Measurements from ENCODE around the gene FLOT1. TPM values are rescaled to one million over a fixed set of nuclear protein-coding genes. Genes with fewer than 3 reads are reported as not detected.

FLOT1 gene
- total and polyA plus RNA-seq, 3 donors from 2014 or later: 84.1 to 169 (median 88.1) TPM

- intact Hi-C loops (cut with DNase I; ENCODE audit: low total_unique reads): no loop called here
- no peak for DNase-seq
- peaks cover 29% of the 10 kb centered on the region for H3K4me1 ChIP-seq
Observed at GRCh38 chr6:30681766-30682142, 60.7 kb downstream of the FLOT1 start.

GRCh38 chr6:30679765-30680535 lies 62.5 kb downstream of the FLOT1 start:
- Histone ChIP-seq H3K36me3 (ENCODE audit: low read depth, missing control alignments) (no peaks in the 10 kb centered on the region), H3K4me1 (peaks cover 21% of the 10 kb centered on the region)
- intact Hi-C loops (cut with DNase I; ENCODE audit: low total_unique reads): loop anchor here (2.0 kb wide), 1 partner anchor 43 kb away; no protein-coding TSS in a partner anchor

More at GRCh38 chr6:30681766-30682142, 60.7 kb downstream of the FLOT1 start:
- H3K27ac ChIP-seq: peak overlapping the region; percentile 89 to 94
- no peaks in the 10 kb centered on the region for H3K36me3 ChIP-seq (ENCODE audit: low read depth, missing control alignments)
- no peaks in the 10 kb centered on the region for H3K27me3 ChIP-seq
- H3K9me3 ChIP-seq: no peaks in the 10 kb centered on the region
- TF ChIP-seq CTCF (IDR thresholded peaks at IDR 0.05) (no peak), POLR2A (IDR thresholded peaks at IDR 0.05) (no peak)
- H3K4me3 ChIP-seq: no peak overlapping the region
- WGBS, 2 donors: 61 to 76% methylated on average over 4 of the region's 4 CpGs

GRCh38 chr6:30678964-30679726 lies 63.3 kb downstream of the FLOT1 start:
- H3K9me3 ChIP-seq: no peaks in the 10 kb centered on the region
- intact Hi-C loops (cut with DNase I; ENCODE audit: low total_unique reads): loop anchor here (2.0 kb wide), 1 partner anchor 44 kb away; no protein-coding TSS in a partner anchor
- peaks cover 13% of the 10 kb centered on the region for H3K4me1 ChIP-seq
- H3K27me3 ChIP-seq: no peaks in the 10 kb centered on the region
- no peak overlapping the region for H3K27ac ChIP-seq
- no peaks in the 10 kb centered on the region for H3K36me3 ChIP-seq (ENCODE audit: low read depth, missing control alignments)
- TF ChIP-seq POLR2A (IDR thresholded peaks at IDR 0.05) (no peak), CTCF (IDR thresholded peaks at IDR 0.05) (peak; percentile 91 to 95 (median 94))
- 5 to 10% methylated on average over 13 to 30 of the region's 31 CpGs for WGBS, 2 donors
- DNase-seq: peak; percentile 90
- peak overlapping the region in 1 of 2 donors; percentile 29 for H3K4me3 ChIP-seq

More at GRCh38 chr6:30679765-30680535, 62.5 kb downstream of the FLOT1 start:
- Histone ChIP-seq H3K27me3 (no peaks in the 10 kb centered on the region), H3K4me3 (no peak overlapping the region), H3K27ac (no peak overlapping the region), H3K9me3 (no peaks in the 10 kb centered on the region)
- WGBS, 2 donors: 54 to 61% methylated on average over 7 of the region's 7 CpGs
- TF ChIP-seq CTCF (IDR thresholded peaks at IDR 0.05) (no peak), POLR2A (IDR thresholded peaks at IDR 0.05) (no peak)
- DNase-seq: no peak

Small RNA genes within 50 kb of the gene (small RNA-seq; reads per million reads assigned to genes)
- gene RF00019: 0 reads per million in 2 donors
- 0 reads per million in 2 donors for gene RN7SL353P

Other genes with a start within 250 kb of the FLOT1 start
- gene GNL1, start 186.2 kb downstream of the FLOT1 start, total RNA-seq: 10 to 100 TPM; 68.7 to 72.8 TPM
- gene GNL1, start 186.2 kb downstream of the FLOT1 start, polyA plus RNA-seq (ENCODE audit: insufficient read depth, low read depth, low replicate concordance): 205 TPM
- gene PRR3, start 185.4 kb downstream of the FLOT1 start, total RNA-seq: 10 to 100 TPM; 11.2 to 22.9 TPM
- 11.0 TPM for gene PRR3, start 185.4 kb downstream of the FLOT1 start, polyA plus RNA-seq (ENCODE audit: insufficient read depth, low read depth, low replicate concordance)
- 10 to 100 TPM; 63.2 to 67.1 TPM for gene ABCF1, start 171.2 kb downstream of the FLOT1 start, total RNA-seq
- gene ABCF1, start 171.2 kb downstream of the FLOT1 start, polyA plus RNA-seq (ENCODE audit: insufficient read depth, low read depth, low replicate concordance): 104 TPM
- 10 to 100 TPM; 50.8 to 72.7 TPM for gene PPP1R10, start 125.4 kb downstream of the FLOT1 start, total RNA-seq
- gene PPP1R10, start 125.4 kb downstream of the FLOT1 start, polyA plus RNA-seq (ENCODE audit: insufficient read depth, low read depth, low replicate concordance): 47.4 TPM
- gene MRPS18B, start 124.8 kb downstream of the FLOT1 start, total RNA-seq: 10 to 100 TPM; 36.1 to 49.5 TPM
- gene MRPS18B, start 124.8 kb downstream of the FLOT1 start, polyA plus RNA-seq (ENCODE audit: insufficient read depth, low read depth, low replicate concordance): 54.5 TPM
- gene ATAT1, start 115.8 kb downstream of the FLOT1 start, total RNA-seq: 10 to 100 TPM; 20.7 to 36.4 TPM
- gene ATAT1, start 115.8 kb downstream of the FLOT1 start, polyA plus RNA-seq (ENCODE audit: insufficient read depth, low read depth, low replicate concordance): 29.4 TPM
- 10 to 100 TPM; 17.8 to 22.0 TPM for gene C6orf136, start 95.6 kb downstream of the FLOT1 start, total RNA-seq
- 26.0 TPM for gene C6orf136, start 95.6 kb downstream of the FLOT1 start, polyA plus RNA-seq (ENCODE audit: insufficient read depth, low read depth, low replicate concordance)
- 10 to 100 TPM; 68.0 TPM for gene DHX16, start 69.7 kb downstream of the FLOT1 start, total RNA-seq
- 109 TPM for gene DHX16, start 69.7 kb downstream of the FLOT1 start, polyA plus RNA-seq (ENCODE audit: insufficient read depth, low read depth, low replicate concordance)
- 1 to 10 TPM; 9.0 to 9.3 TPM for gene PPP1R18, start 56.0 kb downstream of the FLOT1 start, total RNA-seq
- gene PPP1R18, start 56.0 kb downstream of the FLOT1 start, polyA plus RNA-seq (ENCODE audit: insufficient read depth, low read depth, low replicate concordance): 24.9 TPM
- 10 to 100 TPM in 1 of 2 donors, 1 to 10 TPM in 1; 9.5 to 10.5 TPM for gene NRM, start 51.7 kb downstream of the FLOT1 start, total RNA-seq
- 26.6 TPM for gene NRM, start 51.7 kb downstream of the FLOT1 start, polyA plus RNA-seq (ENCODE audit: insufficient read depth, low read depth, low replicate concordance)
- gene MDC1, start 25.4 kb downstream of the FLOT1 start, total RNA-seq: 10 to 100 TPM; 56.6 to 79.3 TPM
- gene MDC1, start 25.4 kb downstream of the FLOT1 start, polyA plus RNA-seq (ENCODE audit: insufficient read depth, low read depth, low replicate concordance): 155 TPM
- 100 to 1,000 TPM; 173 to 252 TPM for gene TUBB, start 22.3 kb downstream of the FLOT1 start, total RNA-seq
- 309 TPM for gene TUBB, start 22.3 kb downstream of the FLOT1 start, polyA plus RNA-seq (ENCODE audit: insufficient read depth, low read depth, low replicate concordance)
- 1 to 10 TPM; 1.4 to 7.7 TPM for gene IER3, start 1.9 kb upstream of the FLOT1 start, total RNA-seq
- gene IER3, start 1.9 kb upstream of the FLOT1 start, polyA plus RNA-seq (ENCODE audit: insufficient read depth, low read depth, low replicate concordance): 11.1 TPM
- gene DDR1, start 141.8 kb upstream of the FLOT1 start, total RNA-seq: 10 to 100 TPM; 94.6 to 97.6 TPM
- 33.8 TPM for gene DDR1, start 141.8 kb upstream of the FLOT1 start, polyA plus RNA-seq (ENCODE audit: insufficient read depth, low read depth, low replicate concordance)
- gene GTF2H4, start 165.5 kb upstream of the FLOT1 start, total RNA-seq: 10 to 100 TPM; 23.0 to 30.6 TPM
- gene GTF2H4, start 165.5 kb upstream of the FLOT1 start, polyA plus RNA-seq (ENCODE audit: insufficient read depth, low read depth, low replicate concordance): 38.1 TPM
- gene VARS2, start 171.6 kb upstream of the FLOT1 start, total RNA-seq: 10 to 100 TPM; 36.5 to 45.5 TPM
- 31.4 TPM for gene VARS2, start 171.6 kb upstream of the FLOT1 start, polyA plus RNA-seq (ENCODE audit: insufficient read depth, low read depth, low replicate concordance)
- gene SFTA2, start 189.5 kb upstream of the FLOT1 start, total RNA-seq: not detected
- 0.94 TPM for gene SFTA2, start 189.5 kb upstream of the FLOT1 start, polyA plus RNA-seq (ENCODE audit: insufficient read depth, low read depth, low replicate concordance)
- under 1 TPM in 1 of 2 donors, not detected in 1; 0.19 TPM for gene MUCL3, start 198.3 kb upstream of the FLOT1 start, total RNA-seq
- gene MUCL3, start 198.3 kb upstream of the FLOT1 start, polyA plus RNA-seq (ENCODE audit: insufficient read depth, low read depth, low replicate concordance): 0.45 TPM
- not detected for gene MUC21, start 241.0 kb upstream of the FLOT1 start, total RNA-seq
- 0.12 TPM for gene MUC21, start 241.0 kb upstream of the FLOT1 start, polyA plus RNA-seq (ENCODE audit: insufficient read depth, low read depth, low replicate concordance)